ENCODE data around the gene KAT14.

GRCh38 chr20:18176318-18176785, 38.7 kb downstream of the KAT14 start:
- no peak for TF ChIP-seq CTCF (IDR thresholded peaks at IDR 0.05)
- TF ChIP-seq POLR2A (IDR thresholded peaks at IDR 0.05): no peak

All from lower leg skin (tissue), 3 donors.